ENCODE results near the gene NHS. TPM values are rescaled to one million over a fixed set of nuclear protein-coding genes. Genes with fewer than 3 reads are reported as not detected.

Gene NHS
- total RNA-seq, 1 experiment from 2014 or later: 5.7 TPM

DNA sequence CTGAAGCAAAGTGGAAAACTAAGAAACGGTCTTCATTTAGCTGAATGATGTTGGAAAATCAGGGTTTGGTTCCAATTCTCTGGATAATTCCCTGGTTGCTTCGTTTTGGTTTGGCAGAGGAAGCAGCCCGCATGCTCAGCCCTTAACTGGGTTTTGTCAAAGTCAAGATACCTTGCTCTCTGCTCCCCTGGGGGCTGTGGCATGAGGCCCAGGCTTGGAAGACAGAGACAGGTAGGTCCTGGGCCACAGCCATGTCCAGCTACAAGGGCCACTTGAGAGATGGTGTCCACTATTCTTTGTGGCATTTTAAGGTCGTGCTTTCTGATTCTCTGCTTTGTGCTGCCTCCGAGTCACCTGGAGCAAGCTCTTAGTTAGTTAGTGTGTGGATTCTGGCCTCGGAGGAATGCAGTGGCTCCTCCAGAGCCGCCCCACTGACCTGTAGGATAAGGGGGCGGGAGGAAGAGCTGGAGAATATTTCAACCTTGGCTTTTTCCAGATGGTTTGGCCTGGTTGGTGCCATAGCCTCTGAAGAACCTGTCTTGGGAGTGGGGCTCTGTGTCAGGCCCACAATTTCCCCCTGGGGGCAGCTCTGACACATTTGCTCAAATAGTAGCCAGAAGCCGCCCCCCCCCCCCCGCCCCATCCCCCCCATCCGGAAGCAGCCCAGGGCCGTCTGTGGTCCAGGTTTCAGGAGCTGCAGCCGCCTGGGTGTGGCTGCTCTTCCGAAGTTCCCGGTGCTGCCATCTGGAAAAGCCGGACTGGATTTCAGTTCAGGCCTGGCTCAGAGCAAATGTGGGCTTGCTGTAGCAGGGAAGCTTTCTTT, 147.1 kb downstream of the NHS start:
- Histone ChIP-seq H4K20me1 (ENCODE audit: insufficient read depth) (no peaks in the 10 kb centered on the region), H3K9ac (ENCODE audit: low read length) (no peak overlapping the region), H3K27ac (ENCODE audit: low read depth, low read length) (no peak overlapping the region), H3K9me2 (ENCODE audit: insufficient read depth) (no peaks in the 10 kb centered on the region), H3K4me2 (ENCODE audit: low read length) (peak overlapping the region; percentile 62), H3K36me3 (ENCODE audit: control insufficient read depth in 1 of 2, insufficient read depth in 2 of 2, low read length in 2 of 2) (no peaks in the 10 kb centered on the region), H3K4me3 (replicated peaks in 1 of 2; ENCODE audit: low read depth in 1 of 2, low read length in 2 of 2) (peak overlapping the region in 1 of 2 experiments; percentile 13; a peak in 1 of 4 replicates), H2AFZ (ENCODE audit: low read depth, low read length, poor library complexity, severe bottlenecking) (no peak overlapping the region), H3K4me1 (ENCODE audit: control insufficient read depth in 1 of 2, insufficient read depth in 2 of 2, low read length in 2 of 2) (peaks cover 10 to 11% of the 10 kb centered on the region in 2 experiments; a peak in 3 of 4 replicates), H3K27me3 (ENCODE audit: insufficient read depth, low read length) (no peaks in the 10 kb centered on the region), H3K79me2 (ENCODE audit: insufficient read depth, low read length) (no peaks in the 10 kb centered on the region), H3K9me3 (ENCODE audit: control insufficient read depth in 1 of 2, insufficient read depth in 1 of 2, low read depth in 1 of 2, low read length in 2 of 2) (no peaks in the 10 kb centered on the region)
- BruUV-seq (replicated peaks): no TSS peak
- TF ChIP-seq POLR2A (IDR thresholded peaks at IDR 0.05; ENCODE audit: borderline replicate concordance, extremely low read depth, insufficient read depth, insufficient read length): no peak
- TF ChIP-seq, protein P1, sequence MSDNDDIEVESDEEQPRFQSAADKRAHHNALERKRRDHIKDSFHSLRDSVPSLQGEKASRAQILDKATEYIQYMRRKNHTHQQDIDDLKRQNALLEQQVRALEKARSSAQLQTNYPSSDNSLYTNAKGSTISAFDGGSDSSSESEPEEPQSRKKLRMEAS (IDR thresholded peaks at IDR 0.05): no peak
- no peak for TF ChIP-seq ZNF274 (IDR thresholded peaks at IDR 0.05; ENCODE audit: low read depth, low read length)
- no peak for TF ChIP-seq TCF7L2 (IDR thresholded peaks at IDR 0.05; ENCODE audit: borderline replicate concordance, extremely low read depth, insufficient read depth, insufficient read length)
- peak; percentile 75 for TF ChIP-seq SP1 (IDR thresholded peaks at IDR 0.05; ENCODE audit: low read depth)
- peak; percentile 33; the same call in 1 of the 2 replicates for TF ChIP-seq ELF1 (IDR thresholded peaks at IDR 0.05; ENCODE audit: borderline replicate concordance, low read depth)
- TF ChIP-seq YY1 (IDR thresholded peaks at IDR 0.05; ENCODE audit: extremely low read depth, insufficient replicate concordance, low read depth, low read length): peak; percentile 14
- TF ChIP-seq SIN3A (IDR thresholded peaks at IDR 0.05; ENCODE audit: low read depth): no peak
- TF ChIP-seq SRF (IDR thresholded peaks at IDR 0.05; ENCODE audit: low read depth): no peak
- no peak for TF ChIP-seq CEBPB (IDR thresholded peaks at IDR 0.05; ENCODE audit: low read depth)
- TF ChIP-seq, protein P2, sequence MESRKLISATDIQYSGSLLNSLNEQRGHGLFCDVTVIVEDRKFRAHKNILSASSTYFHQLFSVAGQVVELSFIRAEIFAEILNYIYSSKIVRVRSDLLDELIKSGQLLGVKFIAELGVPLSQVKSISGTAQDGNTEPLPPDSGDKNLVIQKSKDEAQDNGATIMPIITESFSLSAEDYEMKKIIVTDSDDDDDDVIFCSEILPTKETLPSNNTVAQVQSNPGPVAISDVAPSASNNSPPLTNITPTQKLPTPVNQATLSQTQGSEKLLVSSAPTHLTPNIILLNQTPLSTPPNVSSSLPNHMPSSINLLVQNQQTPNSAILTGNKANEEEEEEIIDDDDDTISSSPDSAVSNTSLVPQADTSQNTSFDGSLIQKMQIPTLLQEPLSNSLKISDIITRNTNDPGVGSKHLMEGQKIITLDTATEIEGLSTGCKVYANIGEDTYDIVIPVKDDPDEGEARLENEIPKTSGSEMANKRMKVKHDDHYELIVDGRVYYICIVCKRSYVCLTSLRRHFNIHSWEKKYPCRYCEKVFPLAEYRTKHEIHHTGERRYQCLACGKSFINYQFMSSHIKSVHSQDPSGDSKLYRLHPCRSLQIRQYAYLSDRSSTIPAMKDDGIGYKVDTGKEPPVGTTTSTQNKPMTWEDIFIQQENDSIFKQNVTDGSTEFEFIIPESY (IDR thresholded peaks at IDR 0.05; ENCODE audit: extremely low read depth, insufficient replicate concordance, low read length): no peak
- TF ChIP-seq POLR2AphosphoS5 (IDR thresholded peaks at IDR 0.05; ENCODE audit: low read depth, low read length): no peak
- TF ChIP-seq, protein P3, sequence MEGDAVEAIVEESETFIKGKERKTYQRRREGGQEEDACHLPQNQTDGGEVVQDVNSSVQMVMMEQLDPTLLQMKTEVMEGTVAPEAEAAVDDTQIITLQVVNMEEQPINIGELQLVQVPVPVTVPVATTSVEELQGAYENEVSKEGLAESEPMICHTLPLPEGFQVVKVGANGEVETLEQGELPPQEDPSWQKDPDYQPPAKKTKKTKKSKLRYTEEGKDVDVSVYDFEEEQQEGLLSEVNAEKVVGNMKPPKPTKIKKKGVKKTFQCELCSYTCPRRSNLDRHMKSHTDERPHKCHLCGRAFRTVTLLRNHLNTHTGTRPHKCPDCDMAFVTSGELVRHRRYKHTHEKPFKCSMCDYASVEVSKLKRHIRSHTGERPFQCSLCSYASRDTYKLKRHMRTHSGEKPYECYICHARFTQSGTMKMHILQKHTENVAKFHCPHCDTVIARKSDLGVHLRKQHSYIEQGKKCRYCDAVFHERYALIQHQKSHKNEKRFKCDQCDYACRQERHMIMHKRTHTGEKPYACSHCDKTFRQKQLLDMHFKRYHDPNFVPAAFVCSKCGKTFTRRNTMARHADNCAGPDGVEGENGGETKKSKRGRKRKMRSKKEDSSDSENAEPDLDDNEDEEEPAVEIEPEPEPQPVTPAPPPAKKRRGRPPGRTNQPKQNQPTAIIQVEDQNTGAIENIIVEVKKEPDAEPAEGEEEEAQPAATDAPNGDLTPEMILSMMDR (IDR thresholded peaks at IDR 0.05 in 2 of 3, conservative IDR thresholded peaks at IDR 0.05 in 1 of 3; ENCODE audit: borderline replicate concordance in 1 of 3, insufficient read depth in 1 of 3, low read depth in 2 of 3, low read length in 2 of 3): no peak
- no peak; the same call in 1 of the 2 replicates for TF ChIP-seq RAD21 (IDR thresholded peaks at IDR 0.05; ENCODE audit: low read depth)
- TF ChIP-seq, protein P4, sequence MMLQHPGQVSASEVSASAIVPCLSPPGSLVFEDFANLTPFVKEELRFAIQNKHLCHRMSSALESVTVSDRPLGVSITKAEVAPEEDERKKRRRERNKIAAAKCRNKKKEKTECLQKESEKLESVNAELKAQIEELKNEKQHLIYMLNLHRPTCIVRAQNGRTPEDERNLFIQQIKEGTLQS (IDR thresholded peaks at IDR 0.05): no peak
- no peak for TF ChIP-seq FOSL1 (IDR thresholded peaks at IDR 0.05; ENCODE audit: low read depth)
- DNase-seq (ENCODE audit: low read depth, low spot score): peak; percentile 16
- RAD21 ChIA-PET (ENCODE audit: low non-redundant PET in 1 of 2, low total read pairs in 2 of 2, uncharacterized antibody in 2 of 2, unreplicated experiment in 2 of 2): interaction anchor here in 1 of 2 experiments (0.7 kb wide), 1 partner anchor 86 kb away, joined by 5 read pairs; no protein-coding TSS in a partner anchor
- intact Hi-C loops (cut with micrococcal nuclease): loop anchor here (1.0 to 5.0 kb wide), 2 partner anchors 147 to 280 kb away; partner anchors contain the start of gene NHS
- CTCF ChIA-PET: no interaction called here
- peak; percentile 87 for ATAC-seq
- POLR2A ChIA-PET: interaction anchor here (0.6 kb wide), 1 partner anchor 157 kb away, joined by 3 read pairs; no protein-coding TSS in a partner anchor
